HG03521 (cell line): ENCODE measurements around the gene ABCG5.

Experiments used
- ATAC-seq: cut with Tn5 transposase; IDR thresholded peaks from one replicate; pipeline ENCODE4 v1.9.1; 2021; ENCODE audit warnings: mild to moderate bottlenecking, moderate library complexity; ENCODE audit not compliant: unreplicated experiment

ABCG5 gene

GRCh38 chr2:43842866-43843226 lies 4.2 kb upstream of the ABCG5 start:
- ATAC-seq: no peak

GRCh38 chr2:43841949-43842865 lies 3.6 kb upstream of the ABCG5 start:
- ATAC-seq: no peak

DNA sequence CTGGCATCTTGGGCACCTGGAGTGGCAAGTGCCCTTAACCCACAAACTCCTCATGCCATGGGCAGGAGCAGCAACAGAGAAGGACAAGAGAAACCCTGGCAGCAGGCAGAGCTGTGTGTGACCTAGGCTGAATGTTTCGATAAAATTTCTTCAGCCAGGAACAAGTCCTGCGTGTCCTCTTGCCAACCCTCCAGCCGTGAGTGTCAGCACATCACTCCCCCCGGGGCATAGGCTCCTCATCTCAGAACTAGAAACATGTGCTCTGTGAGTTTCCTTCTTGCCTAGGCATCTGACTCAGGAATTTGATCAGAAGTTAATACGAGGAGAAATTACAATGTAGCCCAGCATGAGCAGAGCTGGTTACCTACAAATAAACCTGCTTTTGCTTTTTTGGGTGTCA lies 2.3 kb upstream of the ABCG5 start:
- ATAC-seq: no peak

DNA sequence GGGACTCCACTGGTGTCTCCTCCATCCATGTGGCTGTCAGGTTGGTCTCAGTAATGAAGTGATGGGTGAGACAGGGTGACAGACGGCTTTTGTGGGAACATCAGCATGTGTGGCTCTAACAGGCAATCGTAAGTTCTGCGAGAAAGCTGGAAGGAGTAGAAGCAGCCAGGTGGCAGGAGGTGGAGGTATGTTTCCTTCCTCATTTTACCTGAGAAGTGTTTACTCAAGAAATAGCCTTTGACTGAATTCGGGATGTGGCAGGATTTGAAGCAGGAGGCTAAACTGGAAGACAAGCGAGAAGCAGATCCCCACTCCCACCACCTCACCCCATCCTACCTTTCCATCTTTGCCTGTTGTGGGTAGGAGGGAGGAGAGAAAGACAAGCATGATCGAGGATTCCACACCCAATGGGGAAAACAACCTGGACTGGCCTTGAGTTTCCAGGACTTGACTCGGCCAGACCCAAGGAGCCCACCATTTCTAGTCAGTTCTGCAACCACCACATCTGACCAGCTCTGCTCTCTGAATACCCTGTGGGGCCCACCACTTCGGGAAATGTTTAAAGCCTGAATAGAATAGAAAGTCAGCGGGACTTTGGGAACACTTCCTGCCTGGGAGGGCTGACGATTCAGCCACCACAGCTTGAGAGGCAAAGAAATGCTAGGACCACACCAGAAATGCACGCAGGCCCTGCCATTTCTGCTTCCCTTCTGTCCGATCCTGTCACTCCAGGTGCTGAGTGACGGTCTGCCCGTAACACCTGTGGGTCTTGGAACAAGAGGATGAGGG lies 1.3 kb upstream of the ABCG5 start:
- ATAC-seq: no peak

- no peak for ATAC-seq
Observed at GRCh38 chr2:43837831-43838559, 644 bp downstream of the ABCG5 start.

DNA sequence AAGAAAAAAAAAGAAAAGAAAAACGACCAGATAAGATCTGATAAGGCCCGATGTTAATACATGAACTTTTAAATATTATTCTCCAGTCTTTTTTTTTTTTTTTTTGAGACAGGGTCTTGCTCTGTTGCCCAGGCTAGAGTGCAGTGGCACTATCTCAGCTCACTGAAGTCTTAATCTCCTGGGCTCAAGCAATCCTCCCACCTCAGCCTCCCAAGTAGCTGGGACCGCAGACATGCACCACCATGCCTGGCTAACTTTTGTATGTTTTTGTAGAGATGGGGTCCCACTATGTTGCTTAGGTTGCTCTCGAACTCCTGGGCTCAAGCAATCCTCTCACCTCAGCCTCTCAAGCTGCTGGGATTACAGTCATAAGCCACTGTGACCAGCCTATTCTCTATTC lies 1.6 kb downstream of the ABCG5 start:
- ATAC-seq: no peak

DNA sequence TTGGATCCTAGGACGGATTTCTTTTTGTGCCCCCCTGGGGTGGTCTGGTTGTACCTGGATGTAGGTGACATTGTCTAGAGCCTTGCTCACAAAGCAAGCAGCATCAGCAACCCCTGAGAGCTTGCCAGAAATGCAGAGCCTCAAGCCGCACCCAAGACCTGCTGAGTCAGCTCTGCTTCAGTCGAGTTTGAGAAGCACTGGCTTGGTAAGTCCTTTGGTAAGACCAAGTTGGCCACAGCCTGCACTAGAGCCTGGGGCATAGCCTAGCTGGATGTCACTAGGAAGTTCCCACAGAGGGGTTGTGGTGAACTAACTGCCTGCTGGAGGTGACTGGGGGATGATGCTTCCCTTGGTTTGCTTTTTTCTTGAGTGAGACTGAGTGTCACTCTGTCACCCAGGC lies 6.2 kb downstream of the ABCG5 start:
- no peak for ATAC-seq

GRCh38 chr2:43831543-43832294 lies 6.9 kb downstream of the ABCG5 start:
- ATAC-seq: no peak

- no peak for ATAC-seq
Observed at GRCh38 chr2:43826305-43827250, 12.1 kb downstream of the ABCG5 start.

- no peak for ATAC-seq
Observed at GRCh38 chr2:43825841-43826240, 12.8 kb downstream of the ABCG5 start.

- no peak for ATAC-seq
Observed at GRCh38 chr2:43824951-43825493, 13.6 kb downstream of the ABCG5 start.

DNA sequence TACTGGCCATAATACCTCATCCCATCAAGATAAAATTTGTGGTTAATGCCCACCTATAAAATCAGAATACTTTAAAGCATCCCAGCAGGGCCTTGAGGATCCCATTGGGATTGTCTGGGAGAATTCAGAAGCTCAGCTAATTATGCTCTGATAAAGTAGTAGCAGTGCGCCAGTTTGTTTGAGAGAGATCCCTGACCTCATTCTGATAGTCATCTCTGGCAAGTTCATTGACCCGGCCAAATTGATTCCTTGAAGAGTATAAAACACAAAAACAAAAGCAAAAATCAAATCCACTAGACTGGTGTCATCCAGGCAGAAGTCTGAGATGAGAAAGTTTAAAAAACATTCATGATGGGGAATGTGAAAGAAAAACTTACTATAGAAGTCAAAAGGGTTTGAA lies 14.1 kb downstream of the ABCG5 start:
- ATAC-seq: no peak

GRCh38 chr2:43823751-43824150 lies 14.9 kb downstream of the ABCG5 start:
- no peak for ATAC-seq

DNA sequence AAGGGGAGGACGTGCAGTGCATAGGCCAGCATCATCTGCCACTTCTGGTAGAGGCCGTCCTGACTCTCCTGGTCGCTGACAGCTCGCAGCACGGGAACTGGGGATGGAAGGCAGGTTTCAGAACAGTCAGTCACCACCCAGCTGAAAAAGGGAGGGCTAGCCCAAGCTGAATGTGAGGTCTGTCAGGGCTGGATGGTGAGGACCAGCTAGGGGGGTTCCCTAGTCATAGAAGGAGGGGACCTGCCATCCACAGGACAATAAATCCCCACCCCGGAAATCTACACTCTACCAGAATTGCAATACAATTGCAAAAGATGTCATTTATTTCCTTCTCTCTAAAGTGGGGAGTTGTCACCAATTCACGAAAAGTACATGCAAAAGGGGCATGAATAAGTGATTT lies 15.8 kb downstream of the ABCG5 start:
- ATAC-seq: no peak

DNA sequence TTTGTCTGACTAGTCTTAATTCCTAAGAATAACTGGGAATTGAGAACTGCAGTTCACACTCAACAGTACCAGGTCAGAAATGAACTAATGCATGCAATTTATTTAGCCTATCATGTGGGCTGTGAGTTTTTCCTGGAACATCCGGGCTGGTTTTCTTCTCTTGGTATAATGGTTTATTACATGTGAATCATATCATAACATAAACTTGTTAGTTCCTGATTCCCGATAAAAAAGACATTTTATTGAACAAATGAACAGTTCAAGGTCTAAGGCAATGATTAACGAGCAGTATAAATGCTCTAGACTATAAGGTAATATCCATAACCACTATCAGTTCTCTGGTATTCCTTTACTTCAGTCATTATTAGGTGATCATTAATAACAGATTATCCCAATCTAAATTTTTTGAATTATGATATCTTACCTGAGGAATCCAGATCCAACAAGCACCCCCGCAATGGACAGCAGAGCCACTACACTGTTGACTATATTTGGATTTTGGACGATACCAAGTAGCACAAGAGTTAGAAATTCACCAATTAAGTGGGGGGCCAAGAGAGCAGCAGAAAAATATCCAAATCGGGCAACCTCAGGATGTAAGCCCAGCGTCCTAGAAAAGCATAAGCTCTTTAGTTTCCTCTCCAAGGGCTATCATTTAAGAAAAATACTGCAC lies 19.0 kb downstream of the ABCG5 start:
- no peak for ATAC-seq

GRCh38 chr2:43818761-43819160 lies 19.9 kb downstream of the ABCG5 start:
- ATAC-seq: no peak

DNA sequence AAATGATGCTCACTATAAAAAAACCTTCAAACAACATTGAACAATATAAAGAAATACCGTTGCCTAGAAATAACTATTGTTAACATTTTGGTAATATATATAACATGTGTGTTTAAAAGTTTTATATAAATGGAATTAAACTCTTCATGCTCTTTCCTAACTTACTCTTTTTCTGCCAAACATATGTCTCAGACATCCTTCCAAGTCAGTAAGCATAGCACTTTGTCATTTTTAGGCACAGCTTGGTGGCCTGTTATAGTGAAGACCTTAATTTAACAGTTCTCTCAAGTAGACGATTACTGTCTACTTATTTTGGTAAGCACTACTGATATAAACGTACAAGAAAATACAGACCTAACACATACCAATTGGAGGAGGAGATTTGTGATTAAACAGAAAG lies 23.9 kb downstream of the ABCG5 start:
- ATAC-seq: no peak

DNA sequence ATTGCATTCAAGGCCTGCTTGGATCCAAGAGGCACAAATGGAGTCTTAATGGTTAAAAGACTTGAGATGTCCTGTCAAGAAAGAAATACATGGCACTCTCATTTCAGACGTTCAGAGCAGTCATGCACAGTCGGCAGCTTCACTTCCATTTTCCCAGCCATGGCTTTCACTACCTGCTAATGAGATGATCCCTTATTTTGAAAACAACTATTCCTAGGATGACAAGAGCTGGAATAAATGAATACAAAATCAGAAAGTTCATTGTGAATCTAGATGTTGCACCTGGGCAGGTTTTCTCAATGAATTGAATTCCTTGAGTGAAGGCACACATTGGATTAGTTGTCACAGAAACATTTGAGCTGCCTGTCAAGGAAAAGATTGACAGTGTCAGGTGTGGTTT lies 25.7 kb downstream of the ABCG5 start:
- ATAC-seq: no peak

GRCh38 chr2:43812006-43812405 lies 26.6 kb downstream of the ABCG5 start:
- ATAC-seq: no peak
